NCI-H1436 treated with DMSO at 0.1 percent for 48 hours (cell line): ENCODE data around the gene CRYAB.

Source experiments
- DNase-seq: peaks from one replicate; lab custom pipeline; 2025; lab: John Stamatoyannopoulos, UW

The CRYAB gene, protein sequence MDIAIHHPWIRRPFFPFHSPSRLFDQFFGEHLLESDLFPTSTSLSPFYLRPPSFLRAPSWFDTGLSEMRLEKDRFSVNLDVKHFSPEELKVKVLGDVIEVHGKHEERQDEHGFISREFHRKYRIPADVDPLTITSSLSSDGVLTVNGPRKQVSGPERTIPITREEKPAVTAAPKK

DNA sequence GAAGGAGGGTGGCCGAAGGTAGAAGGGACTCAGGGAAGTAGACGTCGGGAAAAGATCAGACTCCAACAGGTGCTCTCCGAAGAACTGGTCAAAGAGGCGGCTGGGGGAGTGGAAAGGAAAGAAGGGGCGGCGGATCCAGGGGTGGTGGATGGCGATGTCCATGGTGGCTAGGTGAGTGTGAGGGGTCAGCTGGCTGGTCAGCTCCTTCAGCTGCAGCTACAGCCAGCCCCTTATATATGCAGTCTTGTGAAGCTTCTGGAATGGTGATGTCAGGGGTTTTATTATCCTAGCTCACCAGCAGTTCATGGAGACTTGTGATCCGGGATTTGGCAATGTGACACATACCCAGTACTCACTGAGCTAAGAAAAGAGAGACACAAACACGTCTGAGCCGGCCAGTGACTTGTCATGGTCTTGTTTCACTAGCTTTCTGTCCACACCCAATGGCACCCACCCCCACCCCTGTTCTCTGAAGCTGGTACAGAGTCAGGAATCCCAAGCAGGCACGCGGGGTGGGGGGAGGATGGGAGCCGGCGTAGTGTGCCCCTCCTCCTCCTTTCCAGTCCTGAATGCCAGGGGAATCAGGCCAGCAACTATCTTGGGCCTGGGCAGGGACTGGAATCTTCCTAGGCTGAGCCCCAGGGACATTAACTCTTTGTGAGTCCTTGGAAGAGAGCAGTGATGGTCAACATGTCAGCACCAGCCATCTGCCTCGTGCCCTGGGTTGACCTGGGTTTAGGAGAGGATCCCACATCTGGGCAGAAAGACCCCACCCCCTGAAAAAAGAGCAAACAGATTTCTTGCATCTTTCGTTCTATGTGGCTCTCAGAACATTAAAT lies at the start of gene CRYAB:
CRYAB (minus strand) TSS at position 208 of the 839 bp plus-strand sequence; CDS start at position 162, 46 bp downstream.
- no peak for DNase-seq

DNA sequence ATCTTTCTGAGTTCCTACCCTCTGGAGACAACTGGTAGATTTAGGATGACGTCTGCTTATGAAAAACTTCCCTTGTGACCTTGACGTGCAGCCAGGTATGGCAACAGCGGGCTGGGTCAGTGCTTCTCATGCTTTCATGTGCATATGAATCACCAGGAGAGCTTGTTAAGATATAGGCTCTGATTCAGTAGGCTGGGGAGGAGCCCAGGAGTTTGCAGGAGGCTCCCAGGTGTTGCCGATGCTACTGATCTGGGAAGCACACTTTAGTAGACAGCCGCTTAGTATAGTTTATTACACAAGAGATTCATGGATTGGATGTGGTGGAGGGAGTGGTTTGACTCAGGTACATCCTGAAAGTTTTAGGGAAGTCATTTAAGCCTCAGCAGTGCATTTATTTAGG lies 49.3 kb upstream of the CRYAB start:
- DNase-seq = no peak

DNA sequence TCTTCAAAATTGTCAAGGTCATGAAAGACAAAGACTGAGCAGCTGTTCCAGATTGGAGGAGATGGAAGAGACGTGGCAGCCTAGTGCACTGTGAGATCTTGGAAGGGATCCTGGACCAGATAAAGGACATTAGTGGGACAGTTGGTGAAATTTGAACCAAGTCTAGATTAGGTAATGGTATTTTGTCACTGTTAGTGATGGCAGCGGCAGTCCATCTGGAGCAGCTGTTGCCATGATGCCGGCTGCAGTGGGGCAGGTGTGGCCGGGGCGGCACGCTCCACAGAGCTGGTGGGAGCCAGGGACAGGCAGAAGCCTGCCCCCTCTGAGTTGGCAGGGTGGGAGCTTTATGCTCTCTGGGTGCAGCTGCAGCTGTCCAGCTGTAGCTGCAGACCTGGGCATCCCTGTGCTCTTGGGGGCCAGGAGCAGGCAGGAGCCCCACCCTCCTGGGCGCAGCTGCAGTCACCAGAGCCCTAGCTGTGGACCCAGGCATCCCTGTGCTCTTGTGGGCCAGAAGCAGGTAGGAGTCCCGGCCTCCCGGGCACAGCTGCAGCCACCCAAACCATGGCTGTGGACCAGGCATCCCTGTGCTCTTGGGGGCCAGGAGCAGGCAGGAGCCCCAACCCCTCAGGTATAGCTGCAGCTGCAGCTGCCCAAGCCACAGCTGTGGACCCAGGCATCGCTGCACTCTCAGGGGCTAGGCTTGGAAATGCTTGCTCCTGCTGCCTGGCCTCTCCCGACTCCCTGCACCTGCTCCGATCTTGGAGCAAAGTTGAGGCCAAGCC lies 46.3 kb upstream of the CRYAB start:
- DNase-seq = no peak

DNA sequence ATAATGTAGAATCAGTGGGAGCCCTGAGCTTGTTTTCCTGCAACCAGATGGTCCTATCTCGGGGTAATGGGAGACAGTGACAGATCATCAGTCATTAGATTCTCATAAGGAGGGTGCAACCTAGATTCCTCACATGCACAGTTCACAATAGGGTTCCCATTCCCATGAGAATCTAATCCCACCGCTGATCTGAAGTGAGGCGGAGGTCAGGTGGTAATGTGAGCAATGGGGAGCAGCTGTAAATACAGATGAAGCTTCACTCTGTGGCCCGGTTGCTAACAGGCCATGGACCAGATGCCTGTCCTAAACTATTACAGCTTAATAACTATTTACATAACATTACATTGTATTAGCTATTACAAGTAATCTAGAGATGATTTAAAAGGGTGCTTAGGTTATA lies 42.6 kb upstream of the CRYAB start:
- no peak for DNase-seq

DNA sequence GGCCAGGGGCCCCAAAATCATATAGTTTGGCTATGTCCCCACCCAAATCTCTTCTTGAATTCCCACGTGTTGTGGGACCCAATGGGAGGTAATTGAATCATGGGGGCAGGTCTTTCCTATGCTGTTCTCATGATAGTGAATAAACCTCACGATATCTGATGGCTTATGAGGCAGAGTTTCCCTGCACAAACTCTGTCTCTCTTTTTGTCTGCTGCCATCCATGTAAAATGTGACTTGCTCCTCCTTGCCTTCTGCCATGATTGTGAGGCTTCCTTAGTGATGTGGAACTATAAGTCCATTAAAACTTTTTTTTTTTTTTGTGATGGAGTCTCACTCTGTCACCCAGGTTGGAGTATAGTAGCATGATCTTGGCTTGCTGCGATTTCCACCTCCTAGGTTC lies 40.0 kb upstream of the CRYAB start:
- DNase-seq = no peak

DNA sequence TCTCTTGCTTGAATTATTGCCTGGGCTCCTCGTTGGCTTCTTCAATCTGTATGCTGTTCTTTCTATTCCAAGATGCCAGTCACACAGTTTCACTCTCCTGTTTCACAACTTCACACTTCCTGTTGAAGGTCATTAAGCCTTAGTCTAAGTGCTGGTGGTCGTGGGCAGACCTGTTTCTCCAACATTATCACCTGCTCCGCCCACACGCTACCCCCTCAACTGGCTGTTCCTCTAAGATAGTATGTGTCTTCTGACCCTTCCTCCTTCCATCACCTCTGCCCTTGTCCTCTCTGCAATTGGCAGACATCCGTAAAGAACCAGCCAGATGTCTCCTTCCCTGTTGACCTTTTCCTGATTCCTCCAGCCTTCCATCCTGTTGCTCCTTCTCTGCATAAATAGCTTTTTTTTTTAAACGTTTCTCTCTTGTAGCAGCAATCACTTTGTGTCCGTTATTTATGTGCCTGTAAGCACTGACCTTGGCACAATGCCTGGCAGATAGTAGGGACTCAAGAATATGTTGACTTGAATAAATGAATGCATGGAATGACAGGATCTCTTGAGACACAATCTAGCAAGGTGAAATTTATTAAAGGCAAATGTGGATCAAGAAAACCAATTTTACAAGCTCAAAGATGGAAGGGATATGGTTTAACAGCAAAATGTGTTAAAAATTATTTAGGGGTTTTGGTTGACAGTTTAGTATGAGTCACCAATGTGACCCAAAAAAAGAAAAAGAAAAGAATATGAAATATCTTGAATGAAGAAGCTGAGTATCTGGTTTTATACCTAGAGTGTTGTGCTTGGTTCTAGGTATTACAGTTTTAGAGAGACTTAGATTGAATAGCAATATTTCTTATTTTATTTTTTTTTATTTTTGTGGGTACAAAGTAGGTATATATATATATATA lies 38.2 kb upstream of the CRYAB start:
- no peak for DNase-seq

DNA sequence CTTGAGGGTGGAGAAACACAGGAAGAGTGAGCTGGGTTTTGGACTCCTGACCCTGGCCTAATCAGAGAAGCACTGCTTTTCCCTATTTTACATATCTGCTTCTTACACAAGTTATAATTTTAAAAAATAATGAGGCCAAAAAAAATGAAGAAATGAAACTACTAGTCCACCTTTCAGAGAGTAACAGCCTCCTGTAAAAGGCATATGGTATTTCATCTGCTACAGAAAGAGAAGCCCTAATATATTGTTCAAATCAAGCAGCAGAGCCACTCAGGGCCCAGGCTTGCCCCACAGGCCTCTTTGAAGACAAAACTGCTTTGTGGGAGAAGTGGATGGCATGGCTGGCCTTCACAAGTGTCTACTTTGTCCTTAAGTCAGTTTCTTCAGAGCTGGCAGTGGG lies 35.6 kb upstream of the CRYAB start:
- DNase-seq = no peak

DNA sequence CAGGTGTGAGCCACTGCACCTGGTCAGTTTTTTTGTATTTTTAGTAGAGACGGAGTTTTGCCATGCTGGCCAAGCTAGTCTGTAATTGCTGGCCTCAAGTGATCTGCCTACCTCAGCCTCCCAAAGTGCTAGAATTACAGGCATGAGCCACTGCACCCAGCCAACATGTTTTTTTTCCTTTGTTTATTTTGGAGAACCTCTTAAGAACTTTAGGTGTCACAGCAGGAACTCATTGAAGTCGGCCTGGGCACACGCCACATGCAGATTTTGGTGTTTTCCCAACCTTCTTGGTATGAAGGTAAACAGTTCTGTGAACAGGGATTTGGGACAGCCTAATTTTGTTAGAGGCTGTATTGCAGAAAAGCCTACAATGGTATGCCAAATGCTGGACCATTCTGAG lies 34.9 kb upstream of the CRYAB start:
- DNase-seq = no peak

DNA sequence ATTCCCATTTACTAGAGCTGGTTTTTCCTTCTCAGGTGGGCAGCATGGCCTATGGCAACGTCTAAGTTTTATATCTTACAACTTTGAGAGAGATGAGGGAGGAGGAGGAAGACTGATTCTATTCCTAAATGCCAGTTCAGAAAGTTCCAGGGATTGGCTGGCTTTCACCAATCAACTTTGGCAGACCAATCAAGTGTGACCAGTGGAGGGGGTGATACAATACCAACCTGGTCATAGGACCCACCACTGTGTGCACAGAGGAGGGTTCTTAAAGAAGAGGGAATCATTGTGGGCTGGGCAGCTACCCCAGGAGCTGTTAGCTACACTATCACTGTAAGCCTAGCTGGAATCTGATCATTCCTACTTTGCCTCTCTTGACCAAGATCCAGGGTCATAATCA lies 33.6 kb upstream of the CRYAB start:
- no peak for DNase-seq

DNA sequence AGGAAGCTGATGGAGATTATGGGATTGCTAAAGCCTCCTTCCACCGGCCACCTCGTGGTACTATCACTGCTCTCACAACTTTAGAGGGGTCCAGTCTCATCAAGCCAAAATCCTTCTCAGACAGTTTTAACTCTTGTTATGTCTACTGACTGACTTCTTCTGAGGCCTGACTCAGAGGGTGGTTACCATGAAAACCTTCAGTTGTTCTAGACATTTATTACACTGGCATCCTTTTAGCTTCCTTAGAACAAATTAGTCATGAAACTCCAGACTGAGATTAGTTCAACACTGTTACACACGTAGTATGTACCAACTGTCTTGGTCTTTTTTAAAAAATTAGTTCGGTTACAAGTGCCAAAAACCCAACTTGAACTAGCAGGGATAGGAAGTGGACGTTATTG lies 33.1 kb upstream of the CRYAB start:
- DNase-seq = no peak

DNA sequence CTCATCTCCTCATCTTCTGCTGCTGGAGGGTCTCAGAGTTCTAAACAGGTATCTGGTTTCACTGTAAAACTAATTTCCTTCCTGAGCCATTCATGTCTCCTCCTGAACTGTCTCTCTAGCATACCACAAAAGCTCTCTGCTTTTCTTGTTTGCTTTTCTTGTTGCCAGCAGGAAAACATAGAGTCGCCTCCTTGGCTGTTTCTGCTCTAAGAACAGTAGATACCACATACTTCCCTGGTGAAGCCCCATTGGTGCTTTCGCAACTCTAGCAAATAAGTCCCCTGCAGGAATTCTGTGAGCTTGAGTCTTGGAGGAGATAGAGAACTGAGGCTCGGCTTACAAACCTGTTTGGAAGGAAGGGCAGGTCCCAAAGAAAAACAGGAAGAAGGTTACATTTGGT lies 32.6 kb upstream of the CRYAB start:
- DNase-seq = no peak

DNA sequence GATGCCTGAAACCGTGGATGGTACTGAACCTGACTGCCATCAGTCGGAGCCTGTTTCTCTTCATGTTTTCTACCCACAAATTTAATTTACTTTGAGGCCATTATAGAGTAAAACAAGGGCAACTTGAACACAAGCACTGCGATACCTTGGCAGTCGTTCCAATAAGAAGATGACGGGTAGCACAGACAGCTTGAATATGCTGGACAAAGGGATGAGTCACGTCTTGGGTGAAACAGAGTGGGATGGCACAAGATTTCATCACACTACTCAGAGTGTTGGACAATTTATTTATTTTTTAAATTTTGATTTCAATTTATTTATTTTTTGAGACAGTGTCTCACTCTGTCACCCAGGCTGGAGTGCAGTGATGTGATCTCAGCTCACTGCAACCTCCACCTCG lies 31.3 kb upstream of the CRYAB start:
- no peak for DNase-seq

DNA sequence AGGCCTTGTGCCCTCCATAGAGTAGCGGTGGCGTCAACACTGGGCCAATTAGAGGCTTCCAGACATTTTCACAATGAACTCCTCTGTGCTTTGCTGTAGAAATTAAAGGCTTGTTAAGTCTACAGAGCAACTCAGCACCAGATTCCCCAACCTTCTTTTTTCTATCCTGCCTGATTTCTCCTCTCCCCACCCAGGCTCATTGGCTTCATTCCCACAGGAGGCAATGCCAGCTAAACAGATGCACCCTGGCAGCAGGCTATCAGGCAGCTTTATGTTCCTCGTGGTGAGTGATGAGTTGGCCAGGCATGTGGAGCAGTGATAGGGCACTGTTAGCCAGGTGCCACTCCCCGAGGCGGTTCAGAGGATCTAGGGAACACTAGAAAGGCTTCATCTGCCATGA lies 30.4 kb upstream of the CRYAB start:
- no peak for DNase-seq

DNA sequence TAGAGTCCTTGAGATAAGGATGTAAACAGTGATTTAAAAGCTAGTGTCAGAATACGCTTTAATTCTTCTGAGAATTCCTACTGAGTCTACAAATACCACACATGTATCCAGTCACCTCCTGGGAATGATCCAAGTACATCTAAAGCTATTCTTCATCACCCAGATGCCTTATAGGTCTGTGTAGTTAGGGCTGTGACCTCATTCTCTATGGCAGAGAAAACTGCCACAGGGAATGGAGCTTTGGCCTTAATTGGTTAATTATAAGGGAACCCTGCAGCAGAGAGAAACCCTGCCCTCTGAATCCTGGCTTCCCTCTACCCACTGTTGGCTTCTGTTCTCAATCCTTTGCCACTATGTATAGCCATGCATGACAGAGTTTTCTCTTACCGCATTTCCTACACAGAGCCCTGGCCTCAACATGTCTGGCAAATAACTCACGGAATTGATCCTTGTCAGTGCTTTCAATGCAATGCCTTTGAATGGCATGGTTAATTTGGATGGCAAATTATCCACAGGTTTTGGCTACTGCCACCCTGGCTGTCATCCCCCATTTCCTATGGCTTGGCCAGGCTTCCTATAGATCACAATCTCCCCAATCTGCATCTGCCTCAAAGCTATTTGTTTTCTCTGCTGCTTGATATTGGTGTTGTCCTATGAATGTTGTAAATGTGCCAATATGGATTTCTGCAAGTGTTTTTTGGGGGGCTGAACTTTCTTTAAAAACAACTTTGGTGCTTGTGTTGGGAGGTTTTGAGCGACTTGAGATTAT lies 28.4 kb upstream of the CRYAB start:
- no peak for DNase-seq

DNA sequence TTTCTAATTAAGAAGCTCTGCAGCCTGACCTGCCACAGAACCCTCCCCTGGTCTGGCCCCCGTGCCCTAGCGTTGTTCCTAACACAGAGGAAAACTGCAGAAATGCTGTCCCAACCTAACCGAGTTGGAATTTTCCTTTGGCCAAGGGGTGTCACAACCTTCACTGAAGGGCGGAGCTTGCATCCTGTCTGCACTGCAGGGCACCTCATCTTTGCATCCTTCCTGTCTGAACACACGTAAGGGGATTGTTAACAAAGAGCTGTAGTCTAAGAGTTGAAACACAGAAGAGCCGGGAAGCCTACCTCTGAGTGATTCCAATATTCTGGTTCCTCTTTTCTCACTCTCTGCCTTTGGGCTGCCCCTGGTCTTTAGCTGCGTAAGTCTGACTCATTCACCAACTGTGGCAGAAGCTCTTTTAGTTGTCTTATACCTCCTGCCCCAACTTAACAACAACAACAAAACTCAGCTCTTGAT lies 27.2 kb upstream of the CRYAB start:
- DNase-seq = no peak

DNA sequence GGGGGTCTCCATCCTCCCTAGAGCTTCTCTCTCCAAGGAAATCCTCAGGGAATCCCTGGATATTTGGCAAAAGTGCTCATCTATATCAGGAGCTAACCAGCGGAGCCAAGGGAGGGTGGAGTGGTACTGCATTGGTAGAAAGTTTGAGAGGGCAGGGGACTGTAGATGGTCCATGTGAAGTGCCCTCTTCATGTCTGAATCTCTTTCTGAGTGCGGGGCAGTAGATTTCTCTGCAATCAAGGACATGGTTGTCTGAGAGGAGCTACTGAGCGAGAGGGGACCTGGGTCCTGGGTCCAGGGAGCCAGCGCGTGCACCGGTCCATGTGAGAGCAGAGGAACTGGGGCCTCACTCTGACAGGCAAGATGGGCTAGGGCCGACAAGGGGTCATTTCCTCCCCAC lies 26.3 kb upstream of the CRYAB start:
- DNase-seq = no peak

DNA sequence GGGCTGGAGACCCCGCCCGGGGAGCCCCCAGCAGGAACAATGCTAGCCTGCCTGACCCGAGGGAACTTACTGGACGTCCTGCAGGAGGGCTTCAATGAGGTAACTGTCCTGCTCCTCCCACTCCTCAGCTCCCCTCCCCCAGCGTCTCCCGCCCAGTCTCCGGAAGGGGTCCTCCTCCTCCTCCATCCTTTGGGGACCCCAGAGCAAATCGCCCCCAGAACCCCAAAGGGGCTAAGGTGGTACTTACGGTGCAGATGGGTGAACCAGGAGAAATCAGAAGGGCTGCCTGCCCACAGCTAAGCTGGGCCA lies 25.8 kb upstream of the CRYAB start:
- no peak for DNase-seq

DNA sequence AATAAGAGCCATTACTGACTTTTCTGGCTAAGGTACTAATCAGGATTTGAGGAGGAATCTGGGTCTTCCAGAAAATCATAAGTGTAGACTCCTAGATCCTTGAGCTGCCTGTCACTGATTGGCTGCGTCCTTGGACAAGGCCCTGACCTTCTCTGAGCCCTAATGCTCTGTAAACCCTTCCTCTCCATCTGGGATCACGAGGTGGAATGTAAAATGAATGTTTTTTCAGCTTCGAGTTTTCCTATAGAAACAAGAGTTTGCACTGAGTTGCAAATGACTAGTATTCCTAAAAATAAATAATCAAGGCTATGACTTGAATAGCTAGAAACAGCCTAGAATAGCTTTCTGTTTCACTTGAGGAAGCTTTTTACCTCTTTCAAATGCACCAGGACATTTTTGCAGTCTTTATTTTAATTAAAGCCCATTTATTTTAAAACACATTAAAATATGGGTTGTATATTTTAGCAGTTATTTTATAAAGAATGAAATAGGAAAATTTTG lies 24.5 kb upstream of the CRYAB start:
- DNase-seq = no peak

DNA sequence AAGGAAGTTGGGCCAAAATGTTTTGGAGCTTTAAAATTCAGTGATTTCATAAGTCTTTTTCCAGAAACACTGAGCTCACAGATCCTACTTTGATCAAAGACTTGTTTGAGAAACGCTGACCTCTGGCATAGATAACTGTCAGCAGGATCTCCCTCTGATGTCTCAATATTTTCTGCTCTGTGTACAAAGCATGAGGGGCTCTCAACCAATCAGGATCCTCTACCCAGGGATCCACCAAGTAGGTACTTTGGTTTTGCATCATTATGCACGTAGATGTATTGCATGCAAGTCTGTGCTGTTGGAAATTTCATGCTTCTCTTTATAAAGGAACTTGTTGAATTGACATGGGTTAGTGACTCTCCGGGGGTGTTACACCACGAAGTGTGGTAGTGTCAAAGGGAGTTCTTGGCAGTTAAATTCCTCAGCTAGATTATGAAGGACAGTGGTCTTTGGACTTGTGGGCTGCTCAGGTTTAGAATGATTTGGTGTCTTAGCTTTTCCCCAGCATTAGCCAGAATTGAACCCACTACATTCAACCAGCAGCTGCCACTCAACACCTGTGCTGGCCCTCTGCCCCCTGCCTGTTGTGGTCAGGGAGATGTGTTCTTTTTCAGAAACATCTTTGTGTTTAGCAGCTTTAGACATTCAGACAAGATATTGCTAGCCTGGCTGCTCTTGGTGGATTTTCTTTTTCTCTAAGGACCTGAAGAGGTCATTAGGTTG lies 23.9 kb upstream of the CRYAB start:
- no peak for DNase-seq

DNA sequence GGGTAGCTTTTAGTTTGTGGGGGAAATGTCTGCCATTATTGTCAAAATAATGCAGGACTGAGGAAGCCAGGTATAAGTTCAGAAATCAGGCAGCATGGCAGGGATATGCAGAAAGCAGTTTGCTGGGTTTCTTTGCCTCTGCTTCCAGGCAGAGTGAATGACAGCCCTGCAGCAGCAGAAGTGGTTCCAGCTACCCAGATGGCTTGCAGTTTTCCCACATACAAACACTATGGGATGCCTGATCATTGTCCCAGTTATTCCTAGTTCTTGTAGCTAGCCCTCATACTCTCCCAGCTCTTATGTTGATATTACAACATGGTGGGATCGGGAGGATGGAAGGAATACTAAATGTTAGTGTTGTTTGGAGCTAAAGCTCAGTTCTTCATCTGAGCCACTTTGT lies 22.7 kb upstream of the CRYAB start:
- DNase-seq = no peak
